ENCODE measurements around the gene BEGAIN. TPM values are rescaled to one million over a fixed set of nuclear protein-coding genes. Genes with fewer than 3 reads are reported as not detected.
A peak's percentile ranks its signal among the peaks of the same experiment; 100 is the strongest.

The BEGAIN gene
- total and polyA plus RNA-seq, 2 donors from 2014 or later = 0.52 to 1.4 TPM

DNA sequence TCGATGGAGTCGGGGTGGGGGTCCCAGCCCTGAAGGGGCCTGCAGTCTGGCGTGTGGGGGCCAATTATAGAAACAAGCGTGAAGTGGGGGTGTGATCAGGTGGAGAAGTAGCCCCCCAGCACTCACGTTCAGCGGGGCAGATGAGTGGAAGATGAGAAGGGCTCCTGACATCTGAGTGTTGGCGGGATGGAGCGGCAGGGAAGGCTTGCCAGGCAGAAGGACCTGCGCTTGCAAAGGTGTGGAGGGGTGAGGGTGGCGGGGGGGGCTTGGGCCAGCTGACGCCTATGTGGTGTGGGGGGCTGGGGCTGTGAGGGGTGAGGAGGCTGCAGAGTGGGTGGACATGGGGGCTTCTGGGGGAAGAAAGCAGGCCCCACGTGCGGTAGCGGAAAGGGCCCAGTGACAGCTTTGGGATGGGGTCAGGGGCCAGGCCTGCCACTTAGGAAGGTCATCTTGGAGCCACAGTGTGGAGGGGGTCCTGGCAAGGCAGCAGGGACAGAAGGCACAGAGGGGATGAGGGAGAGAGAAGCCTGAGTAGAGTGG is 22.2 kb upstream of the BEGAIN start:
- Histone ChIP-seq H3K9ac (ENCODE audit: low read length in 3 of 3) (no peak overlapping the region), H3K36me3 (ENCODE audit: control insufficient read depth in 2 of 3, insufficient read depth in 3 of 3, low read length in 3 of 3) (no peaks in the 10 kb centered on the region), H3K27me3 (ENCODE audit: control insufficient read depth, insufficient read depth, low read length) (no peaks in the 10 kb centered on the region), H3K9me3 (ENCODE audit: control insufficient read depth in 2 of 3, insufficient read depth in 1 of 3, low read length in 3 of 3) (no peaks in the 10 kb centered on the region), H3K27ac (ENCODE audit: low read depth in 2 of 2, low read length in 2 of 2) (no peak overlapping the region), H3K4me1 (ENCODE audit: control insufficient read depth in 2 of 3, insufficient read depth in 2 of 3, low read depth in 1 of 3, low read length in 3 of 3) (no peaks in the 10 kb centered on the region), H3K4me3 (ENCODE audit: low read length in 3 of 3) (no peak overlapping the region)
- no peak for FAIRE-seq
- TF ChIP-seq, protein P1, sequence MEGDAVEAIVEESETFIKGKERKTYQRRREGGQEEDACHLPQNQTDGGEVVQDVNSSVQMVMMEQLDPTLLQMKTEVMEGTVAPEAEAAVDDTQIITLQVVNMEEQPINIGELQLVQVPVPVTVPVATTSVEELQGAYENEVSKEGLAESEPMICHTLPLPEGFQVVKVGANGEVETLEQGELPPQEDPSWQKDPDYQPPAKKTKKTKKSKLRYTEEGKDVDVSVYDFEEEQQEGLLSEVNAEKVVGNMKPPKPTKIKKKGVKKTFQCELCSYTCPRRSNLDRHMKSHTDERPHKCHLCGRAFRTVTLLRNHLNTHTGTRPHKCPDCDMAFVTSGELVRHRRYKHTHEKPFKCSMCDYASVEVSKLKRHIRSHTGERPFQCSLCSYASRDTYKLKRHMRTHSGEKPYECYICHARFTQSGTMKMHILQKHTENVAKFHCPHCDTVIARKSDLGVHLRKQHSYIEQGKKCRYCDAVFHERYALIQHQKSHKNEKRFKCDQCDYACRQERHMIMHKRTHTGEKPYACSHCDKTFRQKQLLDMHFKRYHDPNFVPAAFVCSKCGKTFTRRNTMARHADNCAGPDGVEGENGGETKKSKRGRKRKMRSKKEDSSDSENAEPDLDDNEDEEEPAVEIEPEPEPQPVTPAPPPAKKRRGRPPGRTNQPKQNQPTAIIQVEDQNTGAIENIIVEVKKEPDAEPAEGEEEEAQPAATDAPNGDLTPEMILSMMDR (IDR thresholded peaks at IDR 0.05; ENCODE audit: borderline replicate concordance, extremely low read depth, insufficient read depth) = no peak
- intact Hi-C loops (cut with DNase I) = no loop called here
- peak in 2 of 5 donors; percentile 32 to 66 for DNase-seq

DNA sequence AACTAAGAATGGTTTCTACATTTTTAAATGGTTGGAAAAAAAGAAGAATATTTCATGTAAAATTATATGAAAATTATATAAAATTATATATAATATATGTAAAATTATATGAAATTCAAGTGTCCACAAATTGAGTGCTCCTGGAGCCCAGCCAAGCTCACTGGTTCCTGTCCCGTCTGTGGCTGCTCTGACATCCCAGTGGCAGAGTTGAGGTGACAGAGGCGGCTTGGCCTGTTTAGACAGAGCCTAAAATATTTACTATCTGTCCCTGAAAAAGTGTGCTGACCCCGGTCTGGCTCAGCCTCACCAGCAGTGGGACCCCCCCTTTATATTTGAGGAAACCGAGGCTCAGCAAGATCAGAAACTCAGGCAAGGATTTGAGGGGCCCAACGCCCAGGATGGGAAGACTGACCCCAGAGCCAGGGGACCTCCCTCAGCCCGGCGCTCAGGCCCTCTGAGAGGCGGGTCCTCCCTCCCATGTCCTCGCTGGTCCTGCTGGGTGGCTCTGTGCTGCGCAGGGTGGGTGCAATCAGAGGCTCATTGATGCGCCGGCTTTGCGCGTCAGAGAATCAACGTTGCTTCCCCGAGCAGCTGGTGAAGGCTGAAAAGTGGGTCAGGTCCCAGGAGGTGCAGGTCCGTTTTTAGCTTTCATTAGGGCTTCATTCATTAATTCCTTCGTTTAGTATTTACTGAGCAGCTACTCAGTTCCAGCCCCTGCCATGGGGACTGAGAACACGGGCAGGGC is 21.5 kb upstream of the BEGAIN start:
- no peaks in the 10 kb centered on the region for H3K9me3 ChIP-seq (ENCODE audit: control insufficient read depth in 2 of 3, insufficient read depth in 1 of 3, low read length in 3 of 3)
- peak in 1 of 5 donors; percentile 18 for DNase-seq
- TF ChIP-seq, protein P1 (IDR thresholded peaks at IDR 0.05; ENCODE audit: borderline replicate concordance, extremely low read depth, insufficient read depth) = no peak
- no peak for FAIRE-seq
- no peaks in the 10 kb centered on the region for H3K27me3 ChIP-seq (ENCODE audit: control insufficient read depth, insufficient read depth, low read length)
- H3K9ac ChIP-seq (ENCODE audit: low read length in 3 of 3) = no peak overlapping the region
- H3K36me3 ChIP-seq (ENCODE audit: control insufficient read depth in 2 of 3, insufficient read depth in 3 of 3, low read length in 3 of 3) = no peaks in the 10 kb centered on the region
- intact Hi-C loops (cut with DNase I) = no loop called here
- H3K27ac ChIP-seq (ENCODE audit: low read depth in 2 of 2, low read length in 2 of 2) = no peak overlapping the region
- no peak overlapping the region for H3K4me3 ChIP-seq (ENCODE audit: low read length in 3 of 3)
- no peaks in the 10 kb centered on the region for H3K4me1 ChIP-seq (ENCODE audit: control insufficient read depth in 2 of 3, insufficient read depth in 2 of 3, low read depth in 1 of 3, low read length in 3 of 3)

DNA sequence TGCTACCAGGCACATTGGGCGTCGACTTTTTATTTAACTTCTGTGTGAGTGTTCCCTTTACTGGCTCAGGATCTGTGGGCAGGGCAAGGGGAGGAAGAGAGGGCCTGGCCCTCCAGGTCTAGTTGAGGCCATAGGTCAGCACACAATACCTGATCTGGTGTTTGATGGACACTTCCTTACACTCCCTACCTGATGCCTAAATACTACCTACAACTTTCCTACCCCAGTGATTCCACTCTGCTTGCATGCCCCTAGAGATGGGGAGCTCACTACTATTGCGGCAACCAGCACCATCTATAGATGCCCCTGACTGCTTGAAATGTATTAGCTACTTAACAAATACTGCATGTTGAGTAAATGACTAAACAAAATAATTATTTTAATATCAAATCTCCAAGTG is 20.8 kb upstream of the BEGAIN start:
- Histone ChIP-seq H3K9me3 (ENCODE audit: control insufficient read depth in 2 of 3, insufficient read depth in 1 of 3, low read length in 3 of 3) (no peaks in the 10 kb centered on the region), H3K36me3 (ENCODE audit: control insufficient read depth in 2 of 3, insufficient read depth in 3 of 3, low read length in 3 of 3) (no peaks in the 10 kb centered on the region), H3K9ac (ENCODE audit: low read length in 3 of 3) (no peak overlapping the region), H3K27ac (ENCODE audit: low read depth in 2 of 2, low read length in 2 of 2) (no peak overlapping the region), H3K4me1 (ENCODE audit: control insufficient read depth in 2 of 3, insufficient read depth in 2 of 3, low read depth in 1 of 3, low read length in 3 of 3) (no peaks in the 10 kb centered on the region), H3K4me3 (ENCODE audit: low read length in 3 of 3) (no peak overlapping the region), H3K27me3 (ENCODE audit: control insufficient read depth, insufficient read depth, low read length) (no peaks in the 10 kb centered on the region)
- DNase-seq (no peak), FAIRE-seq (no peak)
- TF ChIP-seq, protein P1 (IDR thresholded peaks at IDR 0.05; ENCODE audit: borderline replicate concordance, extremely low read depth, insufficient read depth) = no peak
- intact Hi-C loops (cut with DNase I) = no loop called here

Data from kidney (tissue), 14 donors.